T-helper 2 cell treated with Interferon-gamma antibody and Interleukin-4, amounts not matched to agents 100 ng/mL and 5 ng/mL, for 36 hours (primary cell): ENCODE data around the gene FAM234A. TPM values are rescaled to one million over a fixed set of nuclear protein-coding genes. Genes with fewer than 3 reads are reported as not detected.

Source experiments
- intact Hi-C: fragments of 100-400 bp; cut with micrococcal nuclease; formaldehyde crosslinking; loops from one replicate; pipeline ENCODE4 v1.15.1; 2023
- total RNA-seq: library from RNA; stranded (reverse); gene quantifications from 2 replicates; pipeline ENCODE4 v1.2.3, GENCODE V29; 2022

FAM234A gene
- total RNA-seq, 1 donor from 2014 or later = 32.2 TPM

GRCh38 chr16:280552-280951 is 45.9 kb downstream of the FAM234A start, which contains the start of gene ARHGDIG:
Gene ARHGDIG (plus strand): TSS chr16:280591. CDS start chr16:280681, 90 bp downstream.
- intact Hi-C loops = no loop called here

GRCh38 chr16:280991-281659 is 46.5 kb downstream of the FAM234A start:
- intact Hi-C loops = no loop called here

DNA sequence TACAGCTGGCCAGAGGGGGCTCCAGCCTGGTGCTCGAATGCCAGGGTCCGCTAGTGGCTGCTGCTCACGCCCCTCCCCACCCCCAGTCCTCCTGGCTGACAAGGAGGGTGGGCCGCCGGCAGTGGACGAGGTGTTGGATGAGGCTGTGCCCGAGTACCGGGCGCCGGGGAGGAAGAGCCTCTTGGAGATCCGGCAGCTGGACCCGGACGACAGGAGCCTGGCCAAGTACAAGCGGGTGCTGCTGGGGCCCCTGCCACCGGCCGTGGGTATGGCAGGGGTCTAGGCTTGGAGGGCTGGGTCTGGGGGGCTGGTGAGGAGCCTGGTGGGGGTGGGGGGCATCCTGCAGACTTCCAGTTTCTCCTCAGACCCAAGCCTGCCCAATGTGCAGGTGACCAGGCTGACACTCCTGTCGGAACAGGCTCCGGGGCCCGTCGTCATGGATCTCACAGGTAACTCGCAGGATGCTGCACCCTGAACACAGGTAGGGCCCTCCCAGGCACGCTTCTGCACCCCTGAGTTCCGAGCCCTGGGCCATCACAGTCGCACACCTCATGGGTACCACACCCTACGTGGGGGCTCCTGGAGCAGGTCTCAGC is 47.1 kb downstream of the FAM234A start:
- intact Hi-C loops = no loop called here

GRCh38 chr16:282491-282890 is 47.9 kb downstream of the FAM234A start:
- intact Hi-C loops = no loop called here

GRCh38 chr16:283033-283805 is 48.6 kb downstream of the FAM234A start, which contains the start of gene PDIA2:
Gene PDIA2 (plus strand): TSS chr16:283164. CDS start chr16:283170, 6 bp downstream.
- intact Hi-C loops = no loop called here

GRCh38 chr16:284204-285120 is 49.8 kb downstream of the FAM234A start:
- intact Hi-C loops = no loop called here

DNA sequence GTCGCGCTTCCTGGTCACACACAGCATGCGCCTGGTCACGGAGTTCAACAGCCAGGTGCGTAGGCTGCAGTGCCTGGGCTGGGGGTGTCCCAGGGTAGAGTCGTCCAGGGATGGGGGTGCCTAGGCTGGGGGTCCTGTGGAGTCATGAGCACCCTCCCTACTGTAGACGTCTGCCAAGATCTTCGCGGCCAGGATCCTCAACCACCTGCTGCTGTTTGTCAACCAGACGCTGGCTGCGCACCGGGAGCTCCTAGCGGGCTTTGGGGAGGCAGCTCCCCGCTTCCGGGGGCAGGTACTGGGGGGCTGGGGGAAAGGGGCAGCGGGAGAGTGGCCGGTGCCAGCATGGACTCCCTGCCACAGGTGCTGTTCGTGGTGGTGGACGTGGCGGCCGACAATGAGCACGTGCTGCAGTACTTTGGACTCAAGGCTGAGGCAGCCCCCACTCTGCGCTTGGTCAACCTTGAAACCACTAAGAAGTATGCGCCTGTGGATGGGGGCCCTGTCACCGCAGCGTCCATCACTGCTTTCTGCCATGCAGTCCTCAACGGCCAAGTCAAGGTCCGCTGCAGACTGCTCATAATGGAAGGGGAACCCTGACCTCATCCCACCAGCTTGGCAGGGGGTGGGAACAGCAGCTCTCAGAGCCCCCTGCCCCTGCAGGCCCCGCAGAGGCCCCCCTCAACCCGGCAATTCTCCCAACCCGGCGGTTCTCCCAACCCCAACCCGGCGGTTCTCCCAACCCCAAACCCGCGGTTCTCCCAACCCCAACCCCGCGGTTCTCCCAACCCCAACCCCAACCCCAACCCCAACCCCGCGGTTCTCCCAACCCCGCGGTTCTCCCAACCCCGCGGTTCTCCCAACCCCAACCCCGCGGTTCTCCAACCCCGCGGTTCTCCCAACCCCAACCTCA is 50.8 kb downstream of the FAM234A start:
- intact Hi-C loops = no loop called here

- intact Hi-C loops = no loop called here
These were observed 52.1 kb downstream of the FAM234A start for GRCh38 chr16:286491-287297.

GRCh38 chr16:287298-287811 is 52.7 kb downstream of the FAM234A start:
- intact Hi-C loops = no loop called here

DNA sequence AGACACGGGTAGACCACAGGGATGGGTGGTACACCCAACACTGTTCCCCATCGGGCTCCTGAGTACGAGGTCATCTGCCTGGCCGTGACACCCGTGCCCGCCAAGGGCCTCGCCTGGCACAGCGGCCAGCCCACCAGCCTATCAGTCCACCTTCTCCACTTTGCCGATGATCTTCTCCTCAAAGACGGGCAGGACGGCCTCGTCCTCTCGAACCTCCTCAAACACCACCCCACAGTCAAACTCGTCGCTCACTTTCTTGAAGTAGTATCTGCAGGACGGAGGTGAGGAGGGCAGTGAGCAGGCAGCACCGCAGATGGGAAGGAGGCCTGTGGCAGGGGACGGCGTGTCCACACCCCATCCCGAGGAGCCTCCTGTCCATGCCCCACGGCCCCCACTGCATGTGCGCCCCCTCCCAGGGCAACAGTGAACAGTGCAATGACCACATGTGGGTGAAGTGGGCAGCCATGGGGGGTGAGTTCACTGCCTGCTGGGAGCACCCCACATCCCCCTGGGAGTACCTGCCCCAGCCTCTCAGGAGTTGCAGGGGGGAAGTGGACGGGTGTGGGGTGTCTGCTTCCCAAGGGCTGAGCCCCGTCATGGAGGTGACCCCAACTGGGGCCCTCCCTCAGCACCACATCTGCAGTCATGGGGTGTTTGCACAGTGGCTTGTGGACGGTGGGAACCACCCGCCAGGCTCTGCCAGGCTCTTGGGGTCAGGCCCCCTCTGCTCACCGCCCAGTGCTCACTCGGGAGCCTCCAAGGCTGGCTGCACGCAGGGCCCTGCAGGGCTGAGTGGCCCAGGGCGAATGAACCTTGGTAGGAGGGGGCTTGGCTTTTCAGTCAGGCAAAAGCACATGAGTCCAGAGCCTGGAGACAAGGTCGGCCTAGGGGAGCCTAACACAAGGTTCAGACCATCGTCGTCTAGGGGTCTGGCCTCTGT is 53.6 kb downstream of the FAM234A start:
- intact Hi-C loops = no loop called here

GRCh38 chr16:289395-289997 is 54.9 kb downstream of the FAM234A start:
- intact Hi-C loops = no loop called here

DNA sequence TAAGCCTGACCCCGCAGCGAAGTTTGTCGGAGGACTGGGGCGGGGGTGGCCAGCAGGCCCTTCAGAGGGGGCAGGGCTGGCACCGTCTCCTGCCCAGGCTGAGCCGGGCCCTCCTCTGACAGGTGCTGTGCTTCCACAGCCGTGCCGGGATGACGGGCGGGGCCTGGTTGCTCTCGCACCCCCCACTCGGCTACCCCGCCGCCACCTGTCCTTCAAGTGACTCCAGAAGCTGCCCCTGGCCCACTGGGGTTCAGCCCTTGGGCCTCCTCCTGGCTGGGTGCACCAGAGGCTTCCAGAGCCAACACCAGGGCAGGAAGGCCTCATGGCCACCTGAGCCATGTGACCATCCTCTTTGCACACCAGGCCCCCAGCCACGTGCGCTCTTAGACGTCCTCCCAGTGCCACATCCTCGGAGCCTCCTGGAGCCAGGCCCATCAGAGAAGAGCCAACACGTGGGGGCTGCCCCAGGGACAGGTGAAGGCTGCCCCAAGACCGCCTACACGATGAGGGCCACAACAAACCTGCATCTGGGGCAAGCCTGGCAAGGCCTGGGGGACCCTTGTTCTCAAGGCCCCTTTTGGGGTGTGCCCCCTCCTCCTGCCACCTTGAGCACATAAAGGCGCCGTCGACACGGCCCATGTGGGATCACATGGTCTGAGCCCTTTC is 55.5 kb downstream of the FAM234A start:
- intact Hi-C loops = no loop called here

DNA sequence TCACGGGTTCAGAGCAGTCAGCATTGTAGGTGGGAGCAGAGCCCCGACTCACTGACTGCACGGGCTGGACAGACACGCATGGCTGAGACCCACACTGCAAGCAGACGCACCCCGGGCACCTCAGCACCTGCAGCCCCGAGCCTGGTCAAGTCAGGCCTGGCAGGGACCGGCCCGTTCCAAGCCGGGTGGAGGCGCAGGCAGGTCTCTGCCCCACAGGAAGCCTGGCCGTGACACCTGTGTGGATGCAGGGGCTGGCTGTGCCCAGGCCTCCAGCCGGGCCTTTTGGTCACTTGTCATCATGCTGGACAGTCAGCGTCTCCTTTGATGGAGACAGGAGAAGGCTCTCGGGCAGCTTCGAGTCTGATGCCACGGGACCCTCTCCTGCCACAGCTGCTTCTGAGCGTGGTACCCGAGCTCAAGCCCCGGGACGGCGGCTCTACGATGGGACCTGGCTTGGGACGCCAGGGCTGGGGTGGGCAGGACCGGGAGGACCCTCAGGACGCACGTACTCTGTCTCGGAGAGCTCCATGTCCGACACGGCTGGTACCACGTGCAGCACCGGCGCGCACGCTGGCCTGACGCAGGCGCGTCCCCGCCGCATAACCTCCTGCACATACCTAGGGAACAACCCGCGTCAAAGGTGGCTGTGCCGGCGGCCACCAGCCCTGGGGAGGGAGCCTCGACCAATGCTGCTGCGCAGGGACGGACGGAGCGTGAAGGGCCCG is 56.2 kb downstream of the FAM234A start:
- intact Hi-C loops = no loop called here

- intact Hi-C loops = no loop called here
These were observed 56.9 kb downstream of the FAM234A start for GRCh38 chr16:291539-291938.

DNA sequence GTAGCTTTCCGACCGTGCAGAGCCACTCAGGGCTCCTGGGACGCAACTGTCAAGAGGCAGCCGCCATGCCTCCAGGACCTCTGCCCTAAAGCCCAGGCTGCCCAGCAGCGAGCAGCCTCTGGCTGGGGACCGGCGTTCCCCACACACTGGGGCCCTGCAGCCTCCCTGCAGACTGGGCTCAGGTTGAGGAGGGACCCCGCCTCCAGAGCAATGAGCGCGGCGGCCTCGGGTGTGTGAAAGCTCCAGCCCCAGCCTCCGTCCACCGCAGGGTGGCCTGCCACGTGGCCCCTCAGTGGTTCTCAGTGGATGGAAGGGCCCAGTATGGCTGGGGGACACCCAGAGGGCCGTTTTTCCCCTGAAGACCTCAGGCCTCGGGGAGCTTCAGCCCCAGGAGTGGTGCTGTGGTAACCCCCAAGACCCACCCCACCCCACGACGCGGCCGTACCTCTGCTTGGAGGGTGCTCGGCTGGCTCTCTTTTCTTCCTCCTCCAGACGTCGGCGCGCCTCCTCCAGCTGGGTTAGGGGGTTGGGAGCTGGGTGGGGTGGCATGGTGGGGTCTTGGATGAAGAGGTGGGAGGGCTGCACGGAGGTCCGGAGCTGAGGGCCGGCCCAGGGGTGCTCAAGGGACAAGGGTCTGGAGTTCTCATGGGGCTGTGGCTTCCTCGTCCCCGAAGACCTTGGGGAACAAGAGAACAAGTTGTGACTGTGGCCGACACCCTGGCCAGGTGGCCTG is 58.6 kb downstream of the FAM234A start:
- intact Hi-C loops = no loop called here

DNA sequence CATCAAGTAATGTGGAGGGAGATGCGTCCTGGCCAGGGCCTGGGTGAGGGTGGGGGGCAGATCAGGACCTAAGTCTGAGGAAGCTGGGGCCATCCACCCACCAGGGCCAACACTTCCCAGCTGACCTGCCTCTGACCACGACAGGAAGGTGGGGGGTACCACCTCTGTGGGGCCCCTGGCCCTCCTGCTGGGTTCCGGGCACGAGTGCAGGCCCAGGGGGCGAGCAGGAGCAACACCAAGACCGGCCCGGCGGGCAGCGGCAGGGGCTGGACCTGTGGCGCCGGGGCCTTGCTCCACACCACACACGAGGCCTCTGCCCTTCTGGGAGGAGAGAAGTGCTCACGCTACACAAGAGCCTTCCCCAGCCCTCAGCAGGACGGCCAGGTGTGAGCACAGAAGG is 61.7 kb downstream of the FAM234A start:
- intact Hi-C loops = no loop called here
